CD4-positive, alpha-beta T cell (primary cell): ENCODE results near the gene CSRNP3. TPM values are rescaled to one million over a fixed set of nuclear protein-coding genes. Genes with fewer than 3 reads are reported as not detected.

Experiments used
- ATAC-seq: fragments of 200-7000 bp; cut with Tn5 transposase; one replicate; pipeline ENCODE4 v1.10.0; 2022; ENCODE audit warnings: mild to moderate bottlenecking; ENCODE audit not compliant: poor library complexity
- CTCF ChIA-PET: fragments of 350-600 bp; sonication (Branson Sonifier 250); formaldehyde crosslinking; loops from one replicate; lab custom pipeline; 2021; ENCODE audit warnings: antibody characterized with exemption, inconsistent platforms; lab: Charles Lee
- POLR2A ChIA-PET: fragments of 350-600 bp; sonication (Branson Sonifier 250); formaldehyde crosslinking; loops from one replicate; lab custom pipeline; 2021; ENCODE audit warnings: antibody characterized with exemption, inconsistent platforms; lab: Charles Lee
- DNase-seq, 14 experiments: peaks; one replicate each; pipeline ENCODE4 v3.0.0-alpha.2; 2013 to 2020; ENCODE audit warnings: mixed read lengths in 2 of 14
- H3K27ac ChIP-seq, 2 donors: one replicate each; pipeline versions ENCODE4 v1.5.1 to v1.7.0; 2013; ENCODE audit warnings: low read length in 2 of 2, low read depth in 1 of 2, mild to moderate bottlenecking in 1 of 2
- H3K27me3 ChIP-seq, 2 experiments: 1 replicate in 1 of 2; 2 replicates in 1 of 2; pipeline versions ENCODE4 v1.6.1 to v1.7.0; 2013; ENCODE audit warnings: low read length in 2 of 2, control low read depth in 1 of 2, mild to moderate bottlenecking in 1 of 2, moderate library complexity in 1 of 2; ENCODE audit not compliant: insufficient read depth in 2 of 2, control insufficient read depth in 1 of 2
- H3K36me3 ChIP-seq: one replicate; pipeline ENCODE4 v1.6.1; 2013; ENCODE audit warnings: low read length, control low read depth; ENCODE audit not compliant: insufficient read depth
- H3K4me1 ChIP-seq: one replicate; pipeline ENCODE4 v1.6.1; 2013; ENCODE audit warnings: low read length, control low read depth; ENCODE audit not compliant: insufficient read depth
- H3K4me3 ChIP-seq: one replicate; pipeline ENCODE4 v1.5.1; 2013; ENCODE audit warnings: mild to moderate bottlenecking, low read length, moderate library complexity
- H3K9me3 ChIP-seq, 2 experiments: 1 replicate in 1 of 2; 2 replicates in 1 of 2; pipeline versions ENCODE4 v1.6.1 to v1.7.0; 2013; ENCODE audit warnings: low read length in 2 of 2, mild to moderate bottlenecking in 2 of 2, control low read depth in 1 of 2, moderate library complexity in 1 of 2; ENCODE audit not compliant: control insufficient read depth in 1 of 2, insufficient read depth in 1 of 2
- H3K27ac Mint-ChIP-seq: one replicate; pipeline ENCODE4 v1.8.0; 2020; ENCODE audit warnings: mixed read lengths
- H3K27me3 Mint-ChIP-seq: one replicate; pipeline ENCODE4 v1.8.0; 2021; ENCODE audit warnings: mixed read lengths
- H3K36me3 Mint-ChIP-seq: one replicate; pipeline ENCODE4 v1.8.0; 2021; ENCODE audit warnings: low read depth, mixed read lengths
- H3K4me1 Mint-ChIP-seq: one replicate; pipeline ENCODE4 v1.8.0; 2021; ENCODE audit warnings: low read depth, mixed read lengths
- H3K4me3 Mint-ChIP-seq: one replicate; pipeline ENCODE4 v1.8.0; 2020; ENCODE audit warnings: mild to moderate bottlenecking, mixed read lengths
- H3K9me3 Mint-ChIP-seq: one replicate; pipeline ENCODE4 v1.8.0; 2020; ENCODE audit warnings: mixed read lengths
- intact Hi-C, 2 experiments: fragments of 100-400 bp; cut with DNase I in 1 of 2; cut with micrococcal nuclease in 1 of 2; formaldehyde crosslinking; loops; one replicate each; pipeline versions ENCODE4 v1.15.1 to v1.9.0; 2023 to 2025; cut with DNase I, micrococcal nuclease
- total RNA-seq, 174 experiments: library from RNA in 2 of 174; stranded (reverse) in 2 of 174; gene quantifications; one replicate each; pipeline ENCODE4 v1.2.3 and lab custom pipeline; 2021 to 2026
- TF ChIP-seq, protein P1 (sequence below): fragments of 200-600 bp; IDR thresholded peaks from one replicate; pipeline ENCODE4 v1.8.0; 2022; ENCODE audit warnings: antibody characterized with exemption, mild to moderate bottlenecking

CSRNP3 gene
- total RNA-seq, 2 experiments from 2014 or later: not detected

- Mint-ChIP-seq H3K27me3 (no peaks in the 10 kb centered on the region), H3K4me1 (no peaks in the 10 kb centered on the region), H3K4me3 (no peak overlapping the region), H3K36me3 (no peaks in the 10 kb centered on the region), H3K9me3 (no peaks in the 10 kb centered on the region), H3K27ac (no peak overlapping the region)
- ChIA-PET CTCF (no interaction called here), POLR2A (no interaction called here)
- H3K4me1 ChIP-seq: no peaks in the 10 kb centered on the region
- no peaks in the 10 kb centered on the region for H3K27me3 ChIP-seq
- no peak overlapping the region for H3K4me3 ChIP-seq
- no peaks in the 10 kb centered on the region for H3K36me3 ChIP-seq
- intact Hi-C loops: no loop called here
- TF ChIP-seq, protein P1, sequence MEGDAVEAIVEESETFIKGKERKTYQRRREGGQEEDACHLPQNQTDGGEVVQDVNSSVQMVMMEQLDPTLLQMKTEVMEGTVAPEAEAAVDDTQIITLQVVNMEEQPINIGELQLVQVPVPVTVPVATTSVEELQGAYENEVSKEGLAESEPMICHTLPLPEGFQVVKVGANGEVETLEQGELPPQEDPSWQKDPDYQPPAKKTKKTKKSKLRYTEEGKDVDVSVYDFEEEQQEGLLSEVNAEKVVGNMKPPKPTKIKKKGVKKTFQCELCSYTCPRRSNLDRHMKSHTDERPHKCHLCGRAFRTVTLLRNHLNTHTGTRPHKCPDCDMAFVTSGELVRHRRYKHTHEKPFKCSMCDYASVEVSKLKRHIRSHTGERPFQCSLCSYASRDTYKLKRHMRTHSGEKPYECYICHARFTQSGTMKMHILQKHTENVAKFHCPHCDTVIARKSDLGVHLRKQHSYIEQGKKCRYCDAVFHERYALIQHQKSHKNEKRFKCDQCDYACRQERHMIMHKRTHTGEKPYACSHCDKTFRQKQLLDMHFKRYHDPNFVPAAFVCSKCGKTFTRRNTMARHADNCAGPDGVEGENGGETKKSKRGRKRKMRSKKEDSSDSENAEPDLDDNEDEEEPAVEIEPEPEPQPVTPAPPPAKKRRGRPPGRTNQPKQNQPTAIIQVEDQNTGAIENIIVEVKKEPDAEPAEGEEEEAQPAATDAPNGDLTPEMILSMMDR: no peak
- ATAC-seq: no peak
- H3K9me3 ChIP-seq: peaks cover 0 to 8% of the 10 kb centered on the region in 2 experiments
- H3K27ac ChIP-seq: no peak overlapping the region
- DNase-seq: no peak
Measured at GRCh38 chr2:165593081-165593480, 123.6 kb downstream of the CSRNP3 start.

GRCh38 chr2:165594231-165594934, 124.9 kb downstream of the CSRNP3 start:
- Mint-ChIP-seq H3K27ac (no peak overlapping the region), H3K36me3 (no peaks in the 10 kb centered on the region), H3K4me1 (no peaks in the 10 kb centered on the region), H3K4me3 (no peak overlapping the region), H3K9me3 (no peaks in the 10 kb centered on the region), H3K27me3 (no peaks in the 10 kb centered on the region)
- H3K9me3 ChIP-seq: peaks cover 0 to 8% of the 10 kb centered on the region in 2 experiments
- ChIA-PET CTCF (no interaction called here), POLR2A (no interaction called here)
- intact Hi-C loops: no loop called here
- TF ChIP-seq, protein P1: no peak
- no peak overlapping the region for H3K4me3 ChIP-seq
- no peaks in the 10 kb centered on the region for H3K4me1 ChIP-seq
- ATAC-seq (no peak), DNase-seq (no peak)
- H3K27me3 ChIP-seq: no peaks in the 10 kb centered on the region
- no peaks in the 10 kb centered on the region for H3K36me3 ChIP-seq
- no peak overlapping the region for H3K27ac ChIP-seq

DNA sequence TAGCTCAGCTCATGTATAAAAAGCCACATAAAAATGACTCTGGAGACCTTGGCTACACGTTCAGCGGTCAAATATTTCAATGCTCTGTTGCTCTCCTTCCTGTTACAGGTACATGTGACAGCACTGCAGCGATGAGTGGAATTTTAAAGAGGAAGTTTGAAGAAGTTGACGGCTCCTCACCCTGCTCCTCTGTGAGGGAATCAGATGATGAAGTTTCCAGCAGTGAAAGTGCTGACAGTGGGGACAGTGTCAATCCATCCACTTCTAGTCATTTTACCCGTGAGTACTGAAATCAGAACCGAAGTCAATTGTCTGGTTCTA, 125.4 kb downstream of the CSRNP3 start:
- Histone ChIP-seq H3K27ac (no peak overlapping the region), H3K27me3 (no peaks in the 10 kb centered on the region), H3K4me3 (no peak overlapping the region), H3K36me3 (no peaks in the 10 kb centered on the region), H3K4me1 (no peaks in the 10 kb centered on the region), H3K9me3 (peaks cover 0 to 8% of the 10 kb centered on the region in 2 experiments)
- Mint-ChIP-seq H3K4me3 (no peak overlapping the region), H3K27ac (no peak overlapping the region), H3K27me3 (no peaks in the 10 kb centered on the region), H3K36me3 (no peaks in the 10 kb centered on the region), H3K4me1 (no peaks in the 10 kb centered on the region), H3K9me3 (no peaks in the 10 kb centered on the region)
- POLR2A ChIA-PET: no interaction called here
- TF ChIP-seq, protein P1: no peak
- ATAC-seq: no peak
- CTCF ChIA-PET: no interaction called here
- DNase-seq: no peak
- intact Hi-C loops: no loop called here
